HepG2 (cell line): ENCODE measurements around the gene TRMT2A. TPM values are rescaled to one million over a fixed set of nuclear protein-coding genes. Genes with fewer than 3 reads are reported as not detected.

Experiments
- ESRRA ChIP-seq: sonication (generic); formaldehyde crosslinking; IDR thresholded peaks from 2 replicates; pipeline ENCODE4 v1.5.1; 2020; ENCODE audit warnings: mild to moderate bottlenecking, low read depth, missing genetic modification reagents
- PHB2 ChIP-seq: fragments of 450-650 bp; IDR thresholded peaks from 2 replicates; pipeline ENCODE4 v1.6.1; 2018; ENCODE audit not compliant: partially characterized antibody
- SRY ChIP-seq: sonication (generic); formaldehyde crosslinking; IDR thresholded peaks from 2 replicates; pipeline ENCODE4 v1.8.0; 2022; ENCODE audit warnings: mild to moderate bottlenecking, missing genetic modification reagents
- TBL1XR1 ChIP-seq: fragments of 150-350 bp; IDR thresholded peaks from 2 replicates; pipeline ENCODE4 v1.6.1; 2014; ENCODE audit warnings: borderline replicate concordance, low read length; ENCODE audit not compliant: partially characterized antibody
- ZFAT ChIP-seq: sonication (generic); formaldehyde crosslinking; conservative IDR thresholded peaks from 2 replicates; pipeline ENCODE4 v1.8.1; 2023; ENCODE audit warnings: missing genetic modification reagents, inconsistent platforms
- ZNF10 ChIP-seq: sonication (generic); formaldehyde crosslinking; IDR thresholded peaks from 2 replicates; pipeline ENCODE4 v1.4.0; 2020; ENCODE audit warnings: mild to moderate bottlenecking, low read depth, missing genetic modification reagents, borderline replicate concordance
- ZZZ3 ChIP-seq: sonication (generic); formaldehyde crosslinking; IDR thresholded peaks from 2 replicates; pipeline ENCODE4 v1.4.0; 2020; ENCODE audit warnings: missing genetic modification reagents, mild to moderate bottlenecking, borderline replicate concordance
- polyA plus RNA-seq, 8 experiments: library from polyadenylated mRNA; depleted of rRNA in 3 of 8; stranded (reverse) in 7 of 8; unstranded in 1 of 8; fragments of >200 nt; fragmentation: Illumina TruSeq in 4 of 8; extraction: Trizol in 4 of 8; gene quantifications; 2 replicates each; pipeline versions ENCODE4 v1.2.1 to v1.2.3, GENCODE V29; 2011 to 2016; ENCODE audit warnings: low read depth in 4 of 8, missing spikeins in 1 of 8, mixed read lengths in 1 of 8; ENCODE audit not compliant: insufficient read depth in 1 of 8
- total RNA-seq, 5 experiments: library from RNA; depleted of rRNA; stranded (reverse); fragments of >200 nt; fragmentation: Illumina TruSeq; extraction: Trizol; gene quantifications; 2 replicates each; pipeline ENCODE4 v1.2.3, GENCODE V29; 2016; ENCODE audit warnings: low read depth in 1 of 5
- TF ChIP-seq, protein P1 (sequence below): sonication (generic); formaldehyde crosslinking; IDR thresholded peaks from 2 replicates; pipeline ENCODE4 v1.4.0; 2020; ENCODE audit warnings: missing genetic modification reagents
- TF ChIP-seq, protein P2 (sequence below): sonication (generic); formaldehyde crosslinking; IDR thresholded peaks from 2 replicates; pipeline ENCODE4 v1.5.0; 2020; ENCODE audit warnings: mild to moderate bottlenecking, low read depth, missing genetic modification reagents, borderline replicate concordance
- TF ChIP-seq, protein P3 (sequence below): sonication (generic); formaldehyde crosslinking; IDR thresholded peaks from 2 replicates; pipeline ENCODE4 v1.4.0; 2020; ENCODE audit warnings: low read depth, mild to moderate bottlenecking, missing genetic modification reagents
- TF ChIP-seq, protein P4 (sequence below): sonication (generic); formaldehyde crosslinking; IDR thresholded peaks from 2 replicates; pipeline ENCODE4 v1.4.0; 2020; ENCODE audit warnings: mild to moderate bottlenecking, missing genetic modification reagents
- TF ChIP-seq, protein P5 (sequence below): sonication (generic); formaldehyde crosslinking; IDR thresholded peaks from 2 replicates; pipeline ENCODE4 v1.4.0; 2020; ENCODE audit warnings: missing genetic modification reagents, borderline replicate concordance
- TF ChIP-seq, protein P6 (sequence below): sonication (generic); formaldehyde crosslinking; conservative IDR thresholded peaks from 2 replicates; pipeline ENCODE4 v1.4.0; 2020; ENCODE audit warnings: missing genetic modification reagents

Gene TRMT2A
- total and polyA plus RNA-seq, 2 of the 13 experiments (the other 11 are each of a cell fraction or from before 2014, with no cell fraction given): 24.0 to 30.3 TPM

DNA sequence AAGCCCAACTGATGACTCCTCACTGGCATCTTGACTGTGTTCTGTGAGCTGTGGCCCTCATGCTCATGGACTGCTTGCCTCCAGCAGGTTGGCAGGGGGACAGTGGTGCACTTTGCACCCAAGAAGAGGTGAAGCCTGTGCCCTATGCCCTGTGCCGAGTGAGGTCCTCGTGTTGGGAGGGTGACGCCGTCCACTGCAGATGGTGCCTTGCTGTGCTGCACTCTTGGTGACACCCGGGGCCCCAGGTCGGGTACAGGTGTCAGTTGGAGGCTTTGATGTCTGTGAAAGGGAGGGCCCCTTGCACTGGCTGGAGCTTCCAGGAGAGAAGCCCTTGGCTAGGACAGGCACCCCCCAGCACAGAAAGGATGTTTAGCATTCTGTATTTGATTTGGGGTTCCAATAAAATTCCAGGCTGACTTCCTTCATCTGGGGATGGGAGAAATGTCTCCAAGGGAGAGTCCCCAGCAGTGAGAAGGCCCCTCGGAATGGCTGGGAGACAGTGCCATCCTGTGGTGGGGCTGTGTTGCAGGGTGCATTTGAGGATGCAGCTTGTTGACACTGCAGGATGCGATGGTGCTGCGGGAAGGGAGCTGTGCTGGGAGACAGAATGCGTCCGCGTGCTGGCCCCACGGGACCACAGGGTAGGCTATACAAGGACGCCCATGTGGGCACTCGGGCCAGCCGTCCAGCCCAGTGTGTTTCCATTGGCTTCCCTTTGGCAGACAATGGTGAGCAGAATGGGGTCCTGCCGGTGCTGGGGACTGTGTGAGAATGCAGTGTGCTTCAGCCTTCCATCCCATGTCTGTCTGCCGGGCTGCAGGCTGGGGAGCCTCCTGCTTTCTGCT is 12.1 kb upstream of the TRMT2A start (continued):
- TF ChIP-seq, protein P1, sequence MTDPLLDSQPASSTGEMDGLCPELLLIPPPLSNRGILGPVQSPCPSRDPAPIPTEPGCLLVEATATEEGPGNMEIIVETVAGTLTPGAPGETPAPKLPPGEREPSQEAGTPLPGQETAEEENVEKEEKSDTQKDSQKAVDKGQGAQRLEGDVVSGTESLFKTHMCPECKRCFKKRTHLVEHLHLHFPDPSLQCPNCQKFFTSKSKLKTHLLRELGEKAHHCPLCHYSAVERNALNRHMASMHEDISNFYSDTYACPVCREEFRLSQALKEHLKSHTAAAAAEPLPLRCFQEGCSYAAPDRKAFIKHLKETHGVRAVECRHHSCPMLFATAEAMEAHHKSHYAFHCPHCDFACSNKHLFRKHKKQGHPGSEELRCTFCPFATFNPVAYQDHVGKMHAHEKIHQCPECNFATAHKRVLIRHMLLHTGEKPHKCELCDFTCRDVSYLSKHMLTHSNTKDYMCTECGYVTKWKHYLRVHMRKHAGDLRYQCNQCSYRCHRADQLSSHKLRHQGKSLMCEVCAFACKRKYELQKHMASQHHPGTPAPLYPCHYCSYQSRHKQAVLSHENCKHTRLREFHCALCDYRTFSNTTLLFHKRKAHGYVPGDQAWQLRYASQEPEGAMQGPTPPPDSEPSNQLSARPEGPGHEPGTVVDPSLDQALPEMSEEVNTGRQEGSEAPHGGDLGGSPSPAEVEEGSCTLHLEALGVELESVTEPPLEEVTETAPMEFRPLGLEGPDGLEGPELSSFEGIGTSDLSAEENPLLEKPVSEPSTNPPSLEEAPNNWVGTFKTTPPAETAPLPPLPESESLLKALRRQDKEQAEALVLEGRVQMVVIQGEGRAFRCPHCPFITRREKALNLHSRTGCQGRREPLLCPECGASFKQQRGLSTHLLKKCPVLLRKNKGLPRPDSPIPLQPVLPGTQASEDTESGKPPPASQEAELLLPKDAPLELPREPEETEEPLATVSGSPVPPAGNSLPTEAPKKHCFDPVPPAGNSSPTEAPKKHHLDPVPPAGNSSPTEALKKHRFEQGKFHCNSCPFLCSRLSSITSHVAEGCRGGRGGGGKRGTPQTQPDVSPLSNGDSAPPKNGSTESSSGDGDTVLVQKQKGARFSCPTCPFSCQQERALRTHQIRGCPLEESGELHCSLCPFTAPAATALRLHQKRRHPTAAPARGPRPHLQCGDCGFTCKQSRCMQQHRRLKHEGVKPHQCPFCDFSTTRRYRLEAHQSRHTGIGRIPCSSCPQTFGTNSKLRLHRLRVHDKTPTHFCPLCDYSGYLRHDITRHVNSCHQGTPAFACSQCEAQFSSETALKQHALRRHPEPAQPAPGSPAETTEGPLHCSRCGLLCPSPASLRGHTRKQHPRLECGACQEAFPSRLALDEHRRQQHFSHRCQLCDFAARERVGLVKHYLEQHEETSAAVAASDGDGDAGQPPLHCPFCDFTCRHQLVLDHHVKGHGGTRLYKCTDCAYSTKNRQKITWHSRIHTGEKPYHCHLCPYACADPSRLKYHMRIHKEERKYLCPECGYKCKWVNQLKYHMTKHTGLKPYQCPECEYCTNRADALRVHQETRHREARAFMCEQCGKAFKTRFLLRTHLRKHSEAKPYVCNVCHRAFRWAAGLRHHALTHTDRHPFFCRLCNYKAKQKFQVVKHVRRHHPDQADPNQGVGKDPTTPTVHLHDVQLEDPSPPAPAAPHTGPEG (CRISPR knock-in tag): no peak
- TF ChIP-seq ZNF10 (CRISPR knock-in tag) (no peak), ESRRA (peak; percentile 53; the same call in 1 of the 2 replicates), PHB2 (no peak), SRY (CRISPR knock-in tag) (no peak), TBL1XR1 (no peak), ZFAT (CRISPR knock-in tag) (no peak), ZZZ3 (CRISPR knock-in tag) (no peak)
- TF ChIP-seq, protein P2, sequence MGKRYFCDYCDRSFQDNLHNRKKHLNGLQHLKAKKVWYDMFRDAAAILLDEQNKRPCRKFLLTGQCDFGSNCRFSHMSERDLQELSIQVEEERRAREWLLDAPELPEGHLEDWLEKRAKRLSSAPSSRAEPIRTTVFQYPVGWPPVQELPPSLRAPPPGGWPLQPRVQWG (CRISPR knock-in tag): no peak
- TF ChIP-seq, protein P3, sequence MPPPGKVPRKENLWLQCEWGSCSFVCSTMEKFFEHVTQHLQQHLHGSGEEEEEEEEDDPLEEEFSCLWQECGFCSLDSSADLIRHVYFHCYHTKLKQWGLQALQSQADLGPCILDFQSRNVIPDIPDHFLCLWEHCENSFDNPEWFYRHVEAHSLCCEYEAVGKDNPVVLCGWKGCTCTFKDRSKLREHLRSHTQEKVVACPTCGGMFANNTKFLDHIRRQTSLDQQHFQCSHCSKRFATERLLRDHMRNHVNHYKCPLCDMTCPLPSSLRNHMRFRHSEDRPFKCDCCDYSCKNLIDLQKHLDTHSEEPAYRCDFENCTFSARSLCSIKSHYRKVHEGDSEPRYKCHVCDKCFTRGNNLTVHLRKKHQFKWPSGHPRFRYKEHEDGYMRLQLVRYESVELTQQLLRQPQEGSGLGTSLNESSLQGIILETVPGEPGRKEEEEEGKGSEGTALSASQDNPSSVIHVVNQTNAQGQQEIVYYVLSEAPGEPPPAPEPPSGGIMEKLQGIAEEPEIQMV (CRISPR knock-in tag): no peak
- TF ChIP-seq, protein P4, sequence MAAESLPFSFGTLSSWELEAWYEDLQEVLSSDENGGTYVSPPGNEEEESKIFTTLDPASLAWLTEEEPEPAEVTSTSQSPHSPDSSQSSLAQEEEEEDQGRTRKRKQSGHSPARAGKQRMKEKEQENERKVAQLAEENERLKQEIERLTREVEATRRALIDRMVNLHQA (CRISPR knock-in tag): no peak
- TF ChIP-seq, protein P5, sequence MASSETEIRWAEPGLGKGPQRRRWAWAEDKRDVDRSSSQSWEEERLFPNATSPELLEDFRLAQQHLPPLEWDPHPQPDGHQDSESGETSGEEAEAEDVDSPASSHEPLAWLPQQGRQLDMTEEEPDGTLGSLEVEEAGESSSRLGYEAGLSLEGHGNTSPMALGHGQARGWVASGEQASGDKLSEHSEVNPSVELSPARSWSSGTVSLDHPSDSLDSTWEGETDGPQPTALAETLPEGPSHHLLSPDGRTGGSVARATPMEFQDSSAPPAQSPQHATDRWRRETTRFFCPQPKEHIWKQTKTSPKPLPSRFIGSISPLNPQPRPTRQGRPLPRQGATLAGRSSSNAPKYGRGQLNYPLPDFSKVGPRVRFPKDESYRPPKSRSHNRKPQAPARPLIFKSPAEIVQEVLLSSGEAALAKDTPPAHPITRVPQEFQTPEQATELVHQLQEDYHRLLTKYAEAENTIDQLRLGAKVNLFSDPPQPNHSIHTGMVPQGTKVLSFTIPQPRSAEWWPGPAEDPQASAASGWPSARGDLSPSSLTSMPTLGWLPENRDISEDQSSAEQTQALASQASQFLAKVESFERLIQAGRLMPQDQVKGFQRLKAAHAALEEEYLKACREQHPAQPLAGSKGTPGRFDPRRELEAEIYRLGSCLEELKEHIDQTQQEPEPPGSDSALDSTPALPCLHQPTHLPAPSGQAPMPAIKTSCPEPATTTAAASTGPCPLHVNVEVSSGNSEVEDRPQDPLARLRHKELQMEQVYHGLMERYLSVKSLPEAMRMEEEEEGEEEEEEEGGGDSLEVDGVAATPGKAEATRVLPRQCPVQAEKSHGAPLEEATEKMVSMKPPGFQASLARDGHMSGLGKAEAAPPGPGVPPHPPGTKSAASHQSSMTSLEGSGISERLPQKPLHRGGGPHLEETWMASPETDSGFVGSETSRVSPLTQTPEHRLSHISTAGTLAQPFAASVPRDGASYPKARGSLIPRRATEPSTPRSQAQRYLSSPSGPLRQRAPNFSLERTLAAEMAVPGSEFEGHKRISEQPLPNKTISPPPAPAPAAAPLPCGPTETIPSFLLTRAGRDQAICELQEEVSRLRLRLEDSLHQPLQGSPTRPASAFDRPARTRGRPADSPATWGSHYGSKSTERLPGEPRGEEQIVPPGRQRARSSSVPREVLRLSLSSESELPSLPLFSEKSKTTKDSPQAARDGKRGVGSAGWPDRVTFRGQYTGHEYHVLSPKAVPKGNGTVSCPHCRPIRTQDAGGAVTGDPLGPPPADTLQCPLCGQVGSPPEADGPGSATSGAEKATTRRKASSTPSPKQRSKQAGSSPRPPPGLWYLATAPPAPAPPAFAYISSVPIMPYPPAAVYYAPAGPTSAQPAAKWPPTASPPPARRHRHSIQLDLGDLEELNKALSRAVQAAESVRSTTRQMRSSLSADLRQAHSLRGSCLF: no peak
- TF ChIP-seq, protein P6, sequence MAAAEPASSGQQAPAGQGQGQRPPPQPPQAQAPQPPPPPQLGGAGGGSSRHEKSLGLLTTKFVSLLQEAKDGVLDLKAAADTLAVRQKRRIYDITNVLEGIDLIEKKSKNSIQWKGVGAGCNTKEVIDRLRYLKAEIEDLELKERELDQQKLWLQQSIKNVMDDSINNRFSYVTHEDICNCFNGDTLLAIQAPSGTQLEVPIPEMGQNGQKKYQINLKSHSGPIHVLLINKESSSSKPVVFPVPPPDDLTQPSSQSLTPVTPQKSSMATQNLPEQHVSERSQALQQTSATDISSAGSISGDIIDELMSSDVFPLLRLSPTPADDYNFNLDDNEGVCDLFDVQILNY (CRISPR knock-in tag): no peak
